IPS-15b (cell line): Measurements from ENCODE around the gene NKAIN2.

ENCODE experiments used
- H3K27me3 ChIP-seq: one replicate; pipeline ENCODE4 v1.6.1; 2013; ENCODE audit warnings: low read length; ENCODE audit not compliant: control insufficient read depth, insufficient read depth
- H3K36me3 ChIP-seq: one replicate; pipeline ENCODE4 v1.6.1; 2013; ENCODE audit warnings: low read length; ENCODE audit not compliant: control insufficient read depth, insufficient read depth
- H3K4me1 ChIP-seq: one replicate; pipeline ENCODE4 v1.6.1; 2013; ENCODE audit warnings: mild to moderate bottlenecking, low read length; ENCODE audit not compliant: control insufficient read depth, insufficient read depth
- H3K4me3 ChIP-seq: one replicate; pipeline ENCODE4 v1.5.1; 2013; ENCODE audit warnings: low read depth, low read length
- H3K9ac ChIP-seq: one replicate; pipeline ENCODE4 v1.6.1; 2013; ENCODE audit warnings: low read depth, mild to moderate bottlenecking, low read length
- H3K9me3 ChIP-seq: one replicate; pipeline ENCODE4 v1.6.1; 2013; ENCODE audit warnings: mild to moderate bottlenecking, low read length; ENCODE audit not compliant: control insufficient read depth, insufficient read depth

NKAIN2 gene

GRCh38 chr6:124495665-124496190 lies 692.1 kb downstream of the NKAIN2 start:
- H3K9ac ChIP-seq, result no peak overlapping the region
- H3K27me3 ChIP-seq, result no peaks in the 10 kb centered on the region
- no peaks in the 10 kb centered on the region for H3K36me3 ChIP-seq

GRCh38 chr6:124496334-124496733 lies 692.7 kb downstream of the NKAIN2 start:
- H3K4me1 ChIP-seq, result peaks cover 2% of the 10 kb centered on the region
- no peak overlapping the region for H3K4me3 ChIP-seq
- H3K36me3 ChIP-seq, result no peaks in the 10 kb centered on the region
- no peaks in the 10 kb centered on the region for H3K27me3 ChIP-seq
- H3K9me3 ChIP-seq, result no peaks in the 10 kb centered on the region
- no peak overlapping the region for H3K9ac ChIP-seq

More at GRCh38 chr6:124495665-124496190, 692.1 kb downstream of the NKAIN2 start:
- Histone ChIP-seq H3K4me3 (no peak overlapping the region), H3K9me3 (no peaks in the 10 kb centered on the region), H3K4me1 (peaks cover 2% of the 10 kb centered on the region)

DNA sequence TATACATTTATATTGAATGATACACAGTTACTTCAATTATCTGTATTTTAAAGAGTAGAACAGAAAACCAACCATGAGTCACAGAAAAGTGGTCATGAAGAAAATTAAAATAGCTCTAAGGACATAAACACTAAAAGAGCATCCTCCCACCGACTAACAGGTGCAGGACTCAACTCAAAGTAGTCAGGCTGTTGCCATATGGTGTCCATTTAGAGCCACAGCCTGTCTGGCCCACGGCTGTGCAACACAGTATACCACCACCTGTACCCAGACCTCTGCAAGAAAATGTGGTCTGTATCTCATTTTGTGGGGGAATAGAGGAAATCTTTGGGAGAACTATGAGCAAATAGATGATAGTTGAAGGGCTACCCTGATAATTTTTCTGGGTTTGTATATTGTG lies 708.8 kb downstream of the NKAIN2 start:
- Histone ChIP-seq H3K27me3 (no peaks in the 10 kb centered on the region), H3K4me1 (no peaks in the 10 kb centered on the region), H3K9me3 (no peaks in the 10 kb centered on the region), H3K36me3 (no peaks in the 10 kb centered on the region), H3K4me3 (no peak overlapping the region), H3K9ac (no peak overlapping the region)

- Histone ChIP-seq H3K9me3 (no peaks in the 10 kb centered on the region), H3K27me3 (no peaks in the 10 kb centered on the region), H3K36me3 (no peaks in the 10 kb centered on the region), H3K4me1 (no peaks in the 10 kb centered on the region), H3K4me3 (no peak overlapping the region), H3K9ac (no peak overlapping the region)
Measured at GRCh38 chr6:124517339-124517738, 713.7 kb downstream of the NKAIN2 start.

DNA sequence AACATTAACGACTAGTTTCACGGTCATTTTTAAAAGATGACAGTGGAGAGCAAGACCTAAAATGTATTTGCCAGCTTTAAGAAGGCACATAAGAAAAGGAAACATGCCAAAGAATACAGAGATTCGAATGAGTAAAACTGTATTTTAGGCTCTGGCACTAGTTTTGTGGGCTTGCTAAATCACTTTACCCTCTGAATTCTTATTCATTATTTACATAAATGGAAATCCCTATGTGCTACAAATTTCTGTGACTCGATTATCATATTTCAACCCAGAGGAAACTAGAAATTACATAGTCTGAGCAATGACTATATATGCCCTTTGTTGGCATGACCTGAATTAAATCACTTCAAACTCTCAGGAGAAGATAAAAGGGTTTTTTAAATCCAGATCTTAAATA lies 716.8 kb downstream of the NKAIN2 start:
- Histone ChIP-seq H3K4me1 (no peaks in the 10 kb centered on the region), H3K9me3 (no peaks in the 10 kb centered on the region), H3K4me3 (no peak overlapping the region), H3K36me3 (no peaks in the 10 kb centered on the region), H3K9ac (no peak overlapping the region), H3K27me3 (no peaks in the 10 kb centered on the region)

- H3K9me3 ChIP-seq, result no peaks in the 10 kb centered on the region
- no peaks in the 10 kb centered on the region for H3K4me1 ChIP-seq
- no peaks in the 10 kb centered on the region for H3K36me3 ChIP-seq
- no peak overlapping the region for H3K4me3 ChIP-seq
- no peak overlapping the region for H3K9ac ChIP-seq
- H3K27me3 ChIP-seq, result no peaks in the 10 kb centered on the region
Measured at GRCh38 chr6:124522335-124522734, 718.7 kb downstream of the NKAIN2 start.

GRCh38 chr6:124524491-124525200 lies 721.0 kb downstream of the NKAIN2 start:
- no peak overlapping the region for H3K9ac ChIP-seq
- no peaks in the 10 kb centered on the region for H3K4me1 ChIP-seq
- no peaks in the 10 kb centered on the region for H3K27me3 ChIP-seq
- no peaks in the 10 kb centered on the region for H3K9me3 ChIP-seq
- no peak overlapping the region for H3K4me3 ChIP-seq
- H3K36me3 ChIP-seq, result no peaks in the 10 kb centered on the region

DNA sequence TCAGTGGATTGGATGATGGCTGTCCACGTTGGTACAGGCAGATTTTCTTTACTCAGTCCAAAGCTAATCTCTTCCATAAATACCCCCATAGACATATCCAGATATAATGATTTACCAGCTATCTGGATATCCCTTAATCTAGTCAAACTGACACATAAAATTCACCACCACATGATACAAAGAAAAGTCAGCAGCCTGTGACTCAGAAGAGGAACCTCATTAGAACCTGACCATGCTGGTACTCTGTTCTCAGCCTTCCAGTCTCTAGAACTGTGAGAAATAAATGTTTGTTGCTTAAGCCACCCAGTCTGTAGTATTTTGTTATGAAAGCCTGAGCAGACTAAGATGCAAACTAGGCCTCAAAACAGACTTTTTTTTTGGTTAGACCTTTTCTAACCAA lies 727.3 kb downstream of the NKAIN2 start:
- H3K27me3 ChIP-seq, result no peaks in the 10 kb centered on the region
- no peaks in the 10 kb centered on the region for H3K9me3 ChIP-seq
- H3K9ac ChIP-seq, result no peak overlapping the region
- no peaks in the 10 kb centered on the region for H3K36me3 ChIP-seq
- no peak overlapping the region for H3K4me3 ChIP-seq
- no peaks in the 10 kb centered on the region for H3K4me1 ChIP-seq

DNA sequence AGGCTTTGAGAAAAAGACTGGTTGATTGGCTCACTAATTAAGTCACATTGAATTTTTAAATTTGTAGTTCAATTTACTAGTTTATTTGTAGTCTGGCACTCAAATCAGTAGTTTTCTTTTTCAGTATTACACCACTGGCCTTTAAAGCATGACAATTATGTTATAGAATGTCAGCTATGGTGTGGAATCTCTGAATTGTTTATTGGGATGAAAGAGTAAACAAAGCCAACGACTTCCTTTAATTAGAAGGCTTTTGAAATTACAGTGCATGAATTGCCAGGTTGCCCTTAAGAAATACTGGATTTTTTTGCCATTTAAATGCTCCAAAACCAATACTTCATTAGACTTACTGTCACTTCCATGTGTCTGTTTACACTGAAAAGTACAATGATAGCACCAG lies 731.6 kb downstream of the NKAIN2 start:
- Histone ChIP-seq H3K36me3 (no peaks in the 10 kb centered on the region), H3K9me3 (no peaks in the 10 kb centered on the region), H3K4me1 (no peaks in the 10 kb centered on the region), H3K27me3 (no peaks in the 10 kb centered on the region), H3K4me3 (no peak overlapping the region), H3K9ac (no peak overlapping the region)

- Histone ChIP-seq H3K36me3 (no peaks in the 10 kb centered on the region), H3K4me1 (no peaks in the 10 kb centered on the region), H3K9me3 (no peaks in the 10 kb centered on the region), H3K4me3 (no peak overlapping the region), H3K9ac (no peak overlapping the region), H3K27me3 (no peaks in the 10 kb centered on the region)
Measured at GRCh38 chr6:124535746-124536145, 732.1 kb downstream of the NKAIN2 start.

GRCh38 chr6:124536157-124536841 lies 732.6 kb downstream of the NKAIN2 start:
- Histone ChIP-seq H3K27me3 (no peaks in the 10 kb centered on the region), H3K36me3 (no peaks in the 10 kb centered on the region), H3K9ac (no peak overlapping the region), H3K4me1 (no peaks in the 10 kb centered on the region), H3K4me3 (no peak overlapping the region), H3K9me3 (no peaks in the 10 kb centered on the region)

- H3K27me3 ChIP-seq, result no peaks in the 10 kb centered on the region
- H3K9ac ChIP-seq, result no peak overlapping the region
- H3K9me3 ChIP-seq, result no peaks in the 10 kb centered on the region
- H3K4me1 ChIP-seq, result no peaks in the 10 kb centered on the region
- no peaks in the 10 kb centered on the region for H3K36me3 ChIP-seq
- H3K4me3 ChIP-seq, result no peak overlapping the region
Measured at GRCh38 chr6:124536842-124537191, 733.2 kb downstream of the NKAIN2 start.
